HepG2 (cell line): ENCODE data around the gene TOLLIP. TPM values are rescaled to one million over a fixed set of nuclear protein-coding genes. Genes with fewer than 3 reads are reported as not detected.

Experiments used
- CTCF ChIP-seq: sonication (generic); formaldehyde crosslinking; IDR thresholded peaks from 2 replicates; pipeline ENCODE4 v1.5.0; 2020; ENCODE audit warnings: mild to moderate bottlenecking, missing genetic modification reagents, moderate library complexity
- GFI1 ChIP-seq: sonication (generic); formaldehyde crosslinking; IDR thresholded peaks from 2 replicates; pipeline ENCODE4 v1.5.0; 2020; ENCODE audit warnings: missing genetic modification reagents, mild to moderate bottlenecking, borderline replicate concordance
- HMGXB3 ChIP-seq: sonication (generic); formaldehyde crosslinking; IDR thresholded peaks from 2 replicates; pipeline ENCODE4 v1.4.0; 2020; ENCODE audit warnings: missing genetic modification reagents, borderline replicate concordance
- KAT7 ChIP-seq: IDR thresholded peaks from 2 replicates; pipeline ENCODE4 v1.6.1; 2018; ENCODE audit warnings: borderline replicate concordance, missing compliant biosample characterization
- LRRFIP1 ChIP-seq: sonication (generic); formaldehyde crosslinking; conservative IDR thresholded peaks from 2 replicates; pipeline ENCODE4 v1.4.0; 2020; ENCODE audit warnings: missing genetic modification reagents
- MAFF ChIP-seq: IDR thresholded peaks from 2 replicates; pipeline ENCODE4 v1.6.1; 2011; ENCODE audit warnings: low read depth, low read length, improper control_type of control experiment
- MTA3 ChIP-seq: sonication (generic); formaldehyde crosslinking; IDR thresholded peaks from 2 replicates; pipeline ENCODE4 v1.4.0; 2020; ENCODE audit warnings: missing genetic modification reagents
- PLRG1 ChIP-seq: fragments of 450-650 bp; conservative IDR thresholded peaks from 2 replicates; pipeline ENCODE4 v1.6.1; 2016
- SP5 ChIP-seq: IDR thresholded peaks from 2 replicates; pipeline ENCODE4 v1.6.1; 2016; ENCODE audit warnings: low read depth, borderline replicate concordance
- ZBTB4 ChIP-seq: sonication (generic); formaldehyde crosslinking; IDR thresholded peaks from 2 replicates; pipeline ENCODE4 v1.4.0; 2020; ENCODE audit warnings: missing genetic modification reagents, mild to moderate bottlenecking, borderline replicate concordance
- ZBTB7A ChIP-seq: sonication (generic); formaldehyde crosslinking; IDR thresholded peaks from 2 replicates; pipeline ENCODE4 v1.8.0; 2022; ENCODE audit warnings: mild to moderate bottlenecking, missing genetic modification reagents
- ZKSCAN1 ChIP-seq: fragments of 150-350 bp; IDR thresholded peaks from 2 replicates; pipeline ENCODE4 v1.6.1; 2014; ENCODE audit warnings: low read length
- ZNF282 ChIP-seq: fragments of 450-650 bp; IDR thresholded peaks from 2 replicates; pipeline ENCODE4 v1.6.1; 2018; ENCODE audit not compliant: partially characterized antibody
- ZNF331 ChIP-seq: sonication (generic); formaldehyde crosslinking; IDR thresholded peaks from 2 replicates; pipeline ENCODE4 v1.4.0; 2020; ENCODE audit warnings: missing genetic modification reagents
- ZNF607 ChIP-seq: sonication (generic); formaldehyde crosslinking; IDR thresholded peaks from 2 replicates; pipeline ENCODE4 v1.5.1; 2020; ENCODE audit warnings: missing genetic modification reagents, mild to moderate bottlenecking, borderline replicate concordance
- polyA plus RNA-seq, 8 experiments: library from polyadenylated mRNA; depleted of rRNA in 3 of 8; stranded (reverse) in 7 of 8; unstranded in 1 of 8; fragments of >200 nt; fragmentation: Illumina TruSeq in 4 of 8; extraction: Trizol in 4 of 8; gene quantifications; 2 replicates each; pipeline versions ENCODE4 v1.2.1 to v1.2.3, GENCODE V29; 2011 to 2016; ENCODE audit warnings: low read depth in 4 of 8, missing spikeins in 1 of 8, mixed read lengths in 1 of 8; ENCODE audit not compliant: insufficient read depth in 1 of 8
- total RNA-seq, 5 experiments: library from RNA; depleted of rRNA; stranded (reverse); fragments of >200 nt; fragmentation: Illumina TruSeq; extraction: Trizol; gene quantifications; 2 replicates each; pipeline ENCODE4 v1.2.3, GENCODE V29; 2016; ENCODE audit warnings: low read depth in 1 of 5

Gene TOLLIP
- total and polyA plus RNA-seq, 2 of the 13 experiments (the other 11 are each of a cell fraction or from before 2014, with no cell fraction given): 25.9 to 47.5 TPM

GRCh38 chr11:1309498-1310317, at the start of gene TOLLIP (continued):
- peak; percentile 79 for TF ChIP-seq CTCF
- TF ChIP-seq SP5 (CRISPR knock-in tag): no peak
- TF ChIP-seq MAFF: no peak
- TF ChIP-seq LRRFIP1 (CRISPR knock-in tag): no peak
- TF ChIP-seq ZBTB4: peak; percentile 75; the same call in 1 of the 2 replicates
- peak; percentile 93 for TF ChIP-seq ZNF607 (CRISPR knock-in tag)
- TF ChIP-seq KAT7: no peak
- TF ChIP-seq ZNF282: no peak
- 0 out of 2 replicates have a peak, but pooled peaks have one; percentile 35 for TF ChIP-seq HMGXB3 (CRISPR knock-in tag)
- TF ChIP-seq PLRG1: no peak
- no peak for TF ChIP-seq GFI1
- peak; percentile 55; the same call in 1 of the 2 replicates for TF ChIP-seq ZNF331 (CRISPR knock-in tag)
- peak; percentile 76 for TF ChIP-seq ZBTB7A (CRISPR knock-in tag)
- TF ChIP-seq ZKSCAN1: no peak
- no peak for TF ChIP-seq MTA3 (CRISPR knock-in tag)
